Mesenteric fat pad (tissue), 1 donor: ENCODE measurements around the gene FMNL2. TPM values are rescaled to one million over a fixed set of nuclear protein-coding genes. Genes with fewer than 3 reads are reported as not detected.

Source experiments
- DNase-seq: peaks from one replicate; pipeline ENCODE4 v3.0.0-alpha.2; 2020; ENCODE audit warnings: low spot score
- total RNA-seq: library from RNA; stranded (reverse); fragmentation: NEBNext Ultra II Directional; extraction: Animal tissue kit (Norgen Biotek cat#: 25700); gene quantifications from one replicate; pipeline ENCODE4 v1.2.1, GENCODE V29; 2021
- donor health status: DM: yes; HTN: yes; CAD: no.

FMNL2 gene
- total RNA-seq, 1 donor from 2014 or later = 57.6 TPM

DNA sequence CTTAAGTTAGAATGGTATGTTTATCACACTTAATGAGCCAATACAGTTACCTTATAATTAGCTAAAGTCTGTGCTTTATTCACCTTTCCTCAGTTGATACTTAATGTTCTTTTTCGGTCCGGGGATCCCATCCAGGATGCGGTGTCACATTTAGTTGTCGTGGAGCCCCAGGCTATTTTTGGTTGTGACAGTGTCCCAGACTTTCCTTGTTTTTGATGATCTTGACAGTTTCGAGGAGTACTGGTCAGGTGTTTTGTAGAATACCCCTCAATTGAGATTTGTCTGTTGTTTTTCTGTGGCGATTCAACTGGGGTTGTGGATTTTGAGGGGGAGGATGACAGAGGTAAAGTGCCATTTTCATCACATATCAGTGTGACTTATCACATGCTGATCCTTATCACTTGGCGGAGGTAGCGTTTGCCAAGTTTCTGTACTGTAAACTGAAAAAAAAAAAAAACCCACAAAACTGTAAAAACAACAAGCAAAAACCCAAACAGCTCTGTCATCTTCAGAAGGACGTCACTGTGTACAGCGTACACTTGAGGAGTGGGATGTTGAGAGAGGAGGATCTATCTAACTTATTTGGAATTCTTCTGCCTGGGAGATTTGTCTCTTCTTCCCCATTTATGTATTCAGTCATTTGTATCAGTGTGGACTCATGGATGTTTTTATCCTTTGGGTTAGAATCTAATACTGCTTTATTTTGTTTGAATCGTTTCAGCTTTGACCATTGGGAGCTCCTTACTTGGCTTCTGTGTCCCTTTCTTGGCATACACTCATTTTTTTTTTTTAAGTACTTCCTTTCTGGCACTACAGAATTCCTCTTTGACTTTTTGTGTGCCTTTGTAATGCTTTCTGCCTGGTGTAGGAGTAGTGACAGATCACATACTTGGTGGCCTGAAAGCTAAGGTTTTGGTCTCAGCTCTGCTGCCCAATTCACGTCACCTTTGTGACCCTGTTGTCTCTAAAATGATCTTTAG lies 68.1 kb downstream of the FMNL2 start:
- no peak for DNase-seq

DNA sequence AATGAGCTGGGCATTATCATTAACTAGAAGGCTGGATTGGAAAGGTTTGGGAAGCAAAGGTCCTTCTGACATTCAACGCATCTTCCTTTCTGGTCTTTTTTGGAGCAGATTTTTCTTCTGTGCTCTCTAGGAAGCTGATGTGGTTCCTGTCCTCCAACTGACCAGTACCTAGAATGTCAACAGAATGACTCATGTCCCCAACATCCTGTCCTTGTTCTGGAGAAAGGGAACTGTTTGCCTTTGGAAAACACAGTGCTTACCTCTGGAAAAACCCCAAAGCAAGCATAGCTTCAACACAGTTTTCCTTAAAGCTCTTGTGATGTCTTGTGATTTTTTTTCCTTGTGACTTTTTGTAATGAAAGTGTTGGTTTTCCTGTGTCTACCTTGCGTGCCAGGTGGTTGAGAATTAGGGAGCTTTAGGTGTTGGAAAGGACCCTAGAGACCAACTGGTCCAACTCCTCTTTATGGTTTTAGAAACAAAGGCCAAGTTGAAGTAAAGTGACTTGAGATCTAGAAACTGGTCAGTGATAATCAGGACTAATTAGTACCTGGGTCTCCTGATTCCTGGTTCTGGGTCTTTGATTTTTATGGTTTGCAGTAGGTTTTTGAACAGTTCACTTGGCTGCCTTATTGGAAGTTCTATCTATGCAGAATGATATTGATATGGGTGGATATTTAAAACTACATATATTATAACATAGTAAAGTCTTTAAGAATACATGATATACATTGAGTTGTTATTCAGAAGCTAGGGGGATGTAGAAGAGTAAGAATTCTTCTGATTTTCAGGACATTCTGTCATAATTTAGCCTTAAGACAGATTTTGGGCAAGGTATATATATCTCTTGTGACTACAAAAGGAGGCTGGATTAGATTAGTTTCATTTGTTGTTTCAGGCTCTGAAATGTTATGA lies 70.5 kb downstream of the FMNL2 start:
- no peak for DNase-seq

GRCh38 chr2:152406119-152406835 lies 71.3 kb downstream of the FMNL2 start:
- DNase-seq = no peak

DNA sequence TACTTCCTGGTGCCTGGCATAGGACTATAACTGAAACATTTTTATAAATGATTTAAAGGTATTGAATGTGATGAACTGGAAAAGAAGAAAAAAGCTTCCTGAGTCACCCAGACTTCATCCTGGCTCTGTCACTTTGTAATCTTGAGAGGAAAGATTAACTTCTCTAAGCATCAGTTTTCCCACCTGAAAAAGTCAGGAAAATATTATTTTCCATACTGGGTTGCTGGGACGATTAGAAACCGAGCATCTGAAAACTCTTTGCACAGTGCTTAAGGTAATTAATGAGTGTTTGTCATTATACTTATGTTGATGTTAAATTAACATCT lies 71.8 kb downstream of the FMNL2 start:
- no peak for DNase-seq

DNA sequence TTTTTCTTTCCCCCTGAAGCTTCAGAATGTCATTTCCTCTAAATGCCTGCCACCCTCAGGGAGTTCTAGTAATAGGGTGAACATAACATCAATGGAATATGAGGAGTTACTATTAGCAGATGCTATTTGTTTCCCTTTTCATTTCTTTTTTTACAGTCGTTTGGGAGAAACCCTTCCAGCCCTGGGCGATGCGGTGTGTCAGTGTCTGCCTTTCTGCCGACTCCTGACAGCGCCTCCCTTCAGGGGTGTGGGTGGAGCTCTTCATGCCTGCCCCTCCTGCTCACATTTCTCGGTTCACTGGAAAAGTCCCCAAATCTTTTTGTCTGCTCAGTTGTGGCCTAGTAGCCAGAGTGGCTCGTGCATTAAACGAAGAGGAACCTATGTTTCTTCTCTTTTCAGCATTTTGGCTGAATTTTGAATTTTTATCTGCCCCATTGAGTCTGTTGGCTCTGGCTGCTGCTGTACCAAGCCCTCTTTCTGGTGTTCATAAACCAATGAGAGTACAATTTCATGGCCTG lies 72.3 kb downstream of the FMNL2 start:
- DNase-seq = no peak

DNA sequence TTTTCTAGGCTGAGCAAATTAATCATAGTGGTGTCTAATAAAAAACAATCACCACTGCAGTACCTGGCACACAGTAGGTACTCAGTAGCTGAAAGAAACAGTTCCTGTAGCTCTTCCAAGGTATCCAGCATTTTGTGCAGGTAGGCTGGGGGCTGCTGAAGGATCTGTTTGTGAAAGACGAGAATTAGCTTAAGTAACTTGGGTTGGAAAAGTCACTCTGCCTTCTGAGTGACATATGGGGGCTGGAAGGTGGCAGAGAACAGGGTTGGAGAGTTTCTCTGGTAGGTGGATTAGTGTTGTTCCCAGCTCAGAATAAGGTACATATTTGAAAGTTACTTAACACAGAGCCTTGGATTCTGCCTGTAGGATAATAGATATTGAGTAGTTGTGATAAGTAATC lies 72.8 kb downstream of the FMNL2 start:
- no peak for DNase-seq

GRCh38 chr2:152408254-152408653 lies 73.3 kb downstream of the FMNL2 start:
- DNase-seq = no peak

- DNase-seq = no peak
Observed at GRCh38 chr2:152409386-152410164, 74.6 kb downstream of the FMNL2 start.

DNA sequence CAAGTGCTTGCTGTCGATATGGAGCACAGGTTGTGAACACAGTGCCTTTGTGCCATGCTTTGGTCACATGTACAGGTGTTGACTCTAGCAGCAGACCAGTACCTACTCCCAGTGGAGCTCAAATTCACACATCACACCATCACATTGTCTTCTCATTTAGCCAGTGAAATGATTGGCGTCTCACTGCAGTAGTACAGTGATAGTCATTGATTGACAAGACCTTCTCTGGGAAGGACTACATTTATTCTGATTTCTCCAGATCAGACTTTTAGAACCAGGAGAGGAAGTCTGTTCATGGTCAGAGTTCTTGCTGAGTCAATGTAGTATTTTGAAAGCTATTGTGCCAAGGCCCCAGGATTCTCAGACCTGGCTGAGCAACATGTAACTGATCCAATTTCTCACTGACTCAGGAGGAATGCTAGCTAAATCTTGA lies 75.2 kb downstream of the FMNL2 start:
- no peak for DNase-seq

DNA sequence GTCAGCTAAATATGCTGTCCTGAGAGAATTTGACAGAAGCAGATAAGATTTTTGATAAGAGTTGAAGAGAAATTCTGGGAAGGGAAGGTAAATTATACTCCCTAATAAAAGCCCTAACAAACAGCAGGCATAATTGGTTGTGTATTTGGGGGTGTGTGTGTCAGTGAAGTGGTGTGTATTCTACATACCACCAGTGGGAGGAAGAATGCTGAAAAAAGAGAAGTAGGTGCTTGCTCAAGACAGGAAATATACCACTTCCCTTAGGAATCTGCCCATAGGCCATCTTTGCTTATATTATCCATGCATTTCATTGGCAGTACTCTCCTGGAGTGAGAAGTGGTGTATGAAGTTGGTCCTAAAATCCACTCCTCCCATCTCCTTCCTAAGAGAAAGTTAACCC lies 76.2 kb downstream of the FMNL2 start:
- DNase-seq = no peak

GRCh38 chr2:152413228-152414030 lies 78.5 kb downstream of the FMNL2 start:
- no peak for DNase-seq

- DNase-seq = no peak
Observed at GRCh38 chr2:152415231-152415642, 80.3 kb downstream of the FMNL2 start.

GRCh38 chr2:152415796-152416195 lies 80.8 kb downstream of the FMNL2 start:
- DNase-seq = no peak

DNA sequence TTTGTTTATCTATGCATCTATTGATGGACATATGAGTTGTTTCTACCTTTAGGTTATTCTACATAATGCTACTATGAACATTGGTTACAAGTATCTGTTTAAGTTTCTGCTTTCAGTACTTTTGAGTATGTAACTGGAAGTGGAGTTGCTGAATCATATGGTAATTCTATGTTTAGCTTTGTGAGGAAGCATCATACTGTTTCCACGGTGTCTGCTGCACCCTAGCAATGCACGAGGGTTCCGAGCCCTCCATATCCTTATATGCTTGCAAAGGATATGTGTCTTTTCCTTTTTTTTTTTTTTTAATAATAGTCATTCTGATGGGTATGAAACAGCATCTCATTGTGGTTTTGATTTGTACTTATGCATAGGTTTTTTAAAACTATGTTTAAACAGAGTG lies 83.7 kb downstream of the FMNL2 start:
- no peak for DNase-seq

- DNase-seq = no peak
Observed at GRCh38 chr2:152419944-152420343, 85.0 kb downstream of the FMNL2 start.

- DNase-seq = no peak
Observed at GRCh38 chr2:152420363-152420762, 85.4 kb downstream of the FMNL2 start.

GRCh38 chr2:152420936-152421335 lies 86.0 kb downstream of the FMNL2 start:
- no peak for DNase-seq

GRCh38 chr2:152421521-152422370 lies 86.8 kb downstream of the FMNL2 start:
- DNase-seq = no peak

DNA sequence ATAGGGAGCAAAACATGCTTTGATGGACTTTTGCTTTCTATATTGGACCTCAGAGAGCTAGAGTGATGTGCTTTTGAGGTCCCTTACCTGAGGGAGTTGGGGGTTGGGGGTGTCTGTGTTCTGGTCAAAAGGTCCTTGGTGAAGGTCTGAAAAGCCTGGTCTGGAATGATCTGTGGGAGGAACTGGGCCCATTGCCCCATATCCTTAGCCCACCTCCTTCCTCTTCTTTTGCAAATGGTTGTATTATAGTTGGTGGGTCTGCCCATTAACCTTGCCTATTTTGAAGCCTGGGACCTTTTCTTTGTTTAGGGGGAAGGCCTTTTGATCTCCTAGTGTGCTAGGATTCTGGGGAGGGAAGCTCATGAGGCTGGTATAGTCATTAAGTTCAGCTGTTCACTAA lies 88.7 kb downstream of the FMNL2 start:
- no peak for DNase-seq
